ENCODE results near the gene SPATA31C2. TPM values are rescaled to one million over a fixed set of nuclear protein-coding genes. Genes with fewer than 3 reads are reported as not detected.

The SPATA31C2 gene
- total and polyA plus RNA-seq, 2 of the 4 experiments (the other 2 are of a cell fraction) = 0.02 TPM; not detected in 1

GRCh38 chr9:88180081-88180765 lies 41.9 kb upstream of the SPATA31C2 start:
- no peak overlapping the region for H3K4me2 ChIP-seq (ENCODE audit: low read depth, low read length)
- H3K9me3 ChIP-seq (ENCODE audit: control insufficient read depth, insufficient read depth, low read length) = no peaks in the 10 kb centered on the region
- no peaks in the 10 kb centered on the region for H4K20me1 ChIP-seq (ENCODE audit: insufficient read depth, low read length)
- H2BK5ac ChIP-seq (ENCODE audit: low read depth, low read length, poor library complexity, severe bottlenecking) = no peak overlapping the region
- no peak overlapping the region for H3K9ac ChIP-seq (ENCODE audit: low read depth, low read length)
- H3K27me3 ChIP-seq (ENCODE audit: control insufficient read depth, insufficient read depth, low read length) = peaks cover 7% of the 10 kb centered on the region; the same call in 1 of the 2 replicates
- H2AFZ ChIP-seq (replicated peaks; ENCODE audit: low read length, poor library complexity) = no peak overlapping the region
- no peak overlapping the region for H2BK120ac ChIP-seq (ENCODE audit: low read depth, low read length)
- intact Hi-C loops (cut with micrococcal nuclease) (no loop called here), in situ Hi-C loops (cut with MboI; ENCODE audit: low sequenced_read_pairs) (no loop called here), dilution Hi-C loops (cut with HindIII; ENCODE audit: low sequenced_read_pairs, unreplicated experiment) (no loop called here)
- ChIA-PET POLR2A (ENCODE audit: unreplicated experiment) (no interaction called here), CTCF (no interaction called here)
- H2AK9ac ChIP-seq (replicated peaks; ENCODE audit: low read depth, low read length, poor library complexity) = no peak overlapping the region
- no peak overlapping the region for H3K18ac ChIP-seq (ENCODE audit: low read depth, low read length)
- no peak overlapping the region for H2BK20ac ChIP-seq (ENCODE audit: low read depth, low read length)
- WGBS, 2 experiments (ENCODE audit: extremely low coverage in 2 of 2, insufficient read length in 1 of 2) = 96% methylated on average over 5 of the region's 23 CpGs; no CpG with 5 or more reads in 1 of the 2 experiments
- H2BK15ac ChIP-seq (ENCODE audit: low read depth, low read length) = no peak overlapping the region
- no peak overlapping the region for H3K27ac ChIP-seq (ENCODE audit: insufficient read depth, low read length)
- DNase-seq (no peak), ATAC-seq (ENCODE audit: low read depth) (no peak)
- no peaks in the 10 kb centered on the region; the same call in 1 of the 2 replicates for H3K4me1 ChIP-seq (ENCODE audit: control insufficient read depth, insufficient read depth, low read length)
- no peak overlapping the region for H3K4ac ChIP-seq (ENCODE audit: low read depth, low read length)
- TF ChIP-seq NFE2L2 (IDR thresholded peaks at IDR 0.05; ENCODE audit: low read depth, low read length) = no peak
- no peak for TF ChIP-seq SMC3 (IDR thresholded peaks at IDR 0.05; ENCODE audit: low read depth, low read length)
- TF ChIP-seq CEBPB (IDR thresholded peaks at IDR 0.05; ENCODE audit: low read depth, low read length) = no peak
- TF ChIP-seq RFX5 (IDR thresholded peaks at IDR 0.05; ENCODE audit: low read depth, low read length) = no peak
- no peak for TF ChIP-seq FOS (IDR thresholded peaks at IDR 0.05; ENCODE audit: low read depth, low read length)
- TF ChIP-seq, protein P1, sequence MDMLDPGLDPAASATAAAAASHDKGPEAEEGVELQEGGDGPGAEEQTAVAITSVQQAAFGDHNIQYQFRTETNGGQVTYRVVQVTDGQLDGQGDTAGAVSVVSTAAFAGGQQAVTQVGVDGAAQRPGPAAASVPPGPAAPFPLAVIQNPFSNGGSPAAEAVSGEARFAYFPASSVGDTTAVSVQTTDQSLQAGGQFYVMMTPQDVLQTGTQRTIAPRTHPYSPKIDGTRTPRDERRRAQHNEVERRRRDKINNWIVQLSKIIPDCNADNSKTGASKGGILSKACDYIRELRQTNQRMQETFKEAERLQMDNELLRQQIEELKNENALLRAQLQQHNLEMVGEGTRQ (IDR thresholded peaks at IDR 0.05; ENCODE audit: low read depth, low read length) = no peak
- TF ChIP-seq, protein P2, sequence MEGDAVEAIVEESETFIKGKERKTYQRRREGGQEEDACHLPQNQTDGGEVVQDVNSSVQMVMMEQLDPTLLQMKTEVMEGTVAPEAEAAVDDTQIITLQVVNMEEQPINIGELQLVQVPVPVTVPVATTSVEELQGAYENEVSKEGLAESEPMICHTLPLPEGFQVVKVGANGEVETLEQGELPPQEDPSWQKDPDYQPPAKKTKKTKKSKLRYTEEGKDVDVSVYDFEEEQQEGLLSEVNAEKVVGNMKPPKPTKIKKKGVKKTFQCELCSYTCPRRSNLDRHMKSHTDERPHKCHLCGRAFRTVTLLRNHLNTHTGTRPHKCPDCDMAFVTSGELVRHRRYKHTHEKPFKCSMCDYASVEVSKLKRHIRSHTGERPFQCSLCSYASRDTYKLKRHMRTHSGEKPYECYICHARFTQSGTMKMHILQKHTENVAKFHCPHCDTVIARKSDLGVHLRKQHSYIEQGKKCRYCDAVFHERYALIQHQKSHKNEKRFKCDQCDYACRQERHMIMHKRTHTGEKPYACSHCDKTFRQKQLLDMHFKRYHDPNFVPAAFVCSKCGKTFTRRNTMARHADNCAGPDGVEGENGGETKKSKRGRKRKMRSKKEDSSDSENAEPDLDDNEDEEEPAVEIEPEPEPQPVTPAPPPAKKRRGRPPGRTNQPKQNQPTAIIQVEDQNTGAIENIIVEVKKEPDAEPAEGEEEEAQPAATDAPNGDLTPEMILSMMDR (conservative IDR thresholded peaks at IDR 0.05; ENCODE audit: low read depth, low read length) = no peak
- TF ChIP-seq CHD1 (IDR thresholded peaks at IDR 0.05; ENCODE audit: low read depth, low read length) = no peak
- TF ChIP-seq RAD21 (IDR thresholded peaks at IDR 0.05; ENCODE audit: low read length) = no peak
- no peak for TF ChIP-seq RCOR1 (IDR thresholded peaks at IDR 0.05; ENCODE audit: insufficient replicate concordance, low read length)
- no peaks in the 10 kb centered on the region for H3K9me1 ChIP-seq (ENCODE audit: insufficient read depth, low read length)
- no peak overlapping the region for H4K8ac ChIP-seq (ENCODE audit: low read depth in 2 of 2, low read length in 2 of 2)
- no peak overlapping the region for H4K91ac ChIP-seq (ENCODE audit: insufficient read depth, low read depth, low read length)
- no peaks in the 10 kb centered on the region for H3K36me3 ChIP-seq (ENCODE audit: control insufficient read depth, insufficient read depth, low read length)
- no TSS peak for BruUV-seq (replicated peaks)
- H3K4me3 ChIP-seq (ENCODE audit: insufficient read depth, low read depth, low read length) = no peak overlapping the region
- H2AK5ac ChIP-seq (ENCODE audit: low read depth, low read length) = no peak overlapping the region; the same call in 1 of the 2 replicates
- H3K14ac ChIP-seq (replicated peaks; ENCODE audit: low read depth, low read length) = no peak overlapping the region
- H3K56ac ChIP-seq (ENCODE audit: extremely low read depth, insufficient read depth, low read length) = no peak overlapping the region
- H3K79me1 ChIP-seq (ENCODE audit: low read depth in 1 of 2, low read length in 2 of 2) = no peaks in the 10 kb centered on the region
- no peak overlapping the region for H4K5ac ChIP-seq (ENCODE audit: low read depth, low read length)
- H3K23ac ChIP-seq (ENCODE audit: low read depth, low read length) = no peak overlapping the region
